ENCODE results near the gene CSN2.

DNA sequence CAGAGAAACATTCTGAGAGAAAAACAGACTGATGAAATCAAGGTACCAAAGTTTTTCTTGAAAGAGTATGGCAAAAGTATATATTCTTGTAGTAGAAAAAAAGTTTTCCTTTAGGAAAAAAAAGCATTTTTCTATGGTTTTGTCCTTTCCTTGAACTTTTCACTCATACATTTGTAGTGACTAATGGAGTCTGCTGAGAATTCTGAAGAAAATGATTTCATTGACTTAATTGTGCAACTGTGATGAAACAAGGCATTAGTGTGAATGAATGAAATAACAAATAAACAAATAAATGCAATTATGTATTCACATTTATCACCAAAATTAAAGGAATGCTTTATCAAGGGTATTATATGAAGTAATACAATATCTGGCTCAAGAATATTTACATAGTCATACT is 29.0 kb downstream of the CSN2 start:
- TF ChIP-seq, protein P1, sequence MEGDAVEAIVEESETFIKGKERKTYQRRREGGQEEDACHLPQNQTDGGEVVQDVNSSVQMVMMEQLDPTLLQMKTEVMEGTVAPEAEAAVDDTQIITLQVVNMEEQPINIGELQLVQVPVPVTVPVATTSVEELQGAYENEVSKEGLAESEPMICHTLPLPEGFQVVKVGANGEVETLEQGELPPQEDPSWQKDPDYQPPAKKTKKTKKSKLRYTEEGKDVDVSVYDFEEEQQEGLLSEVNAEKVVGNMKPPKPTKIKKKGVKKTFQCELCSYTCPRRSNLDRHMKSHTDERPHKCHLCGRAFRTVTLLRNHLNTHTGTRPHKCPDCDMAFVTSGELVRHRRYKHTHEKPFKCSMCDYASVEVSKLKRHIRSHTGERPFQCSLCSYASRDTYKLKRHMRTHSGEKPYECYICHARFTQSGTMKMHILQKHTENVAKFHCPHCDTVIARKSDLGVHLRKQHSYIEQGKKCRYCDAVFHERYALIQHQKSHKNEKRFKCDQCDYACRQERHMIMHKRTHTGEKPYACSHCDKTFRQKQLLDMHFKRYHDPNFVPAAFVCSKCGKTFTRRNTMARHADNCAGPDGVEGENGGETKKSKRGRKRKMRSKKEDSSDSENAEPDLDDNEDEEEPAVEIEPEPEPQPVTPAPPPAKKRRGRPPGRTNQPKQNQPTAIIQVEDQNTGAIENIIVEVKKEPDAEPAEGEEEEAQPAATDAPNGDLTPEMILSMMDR (conservative IDR thresholded peaks at IDR 0.05; ENCODE audit: low read depth, low read length) = no peak
- no peak for TF ChIP-seq EZH2 (IDR thresholded peaks at IDR 0.05; ENCODE audit: borderline replicate concordance, low read depth, low read length, poor library complexity, severe bottlenecking)
